K562 (cell line): ENCODE data around the gene SEC63. TPM values are rescaled to one million over a fixed set of nuclear protein-coding genes. Genes with fewer than 3 reads are reported as not detected.

ENCODE experiments used
- ATAC-seq: fragments of 200-7000 bp; cut with Tn5 transposase; 3 replicates; pipeline ENCODE4 v1.9.1; 2020; ENCODE audit warnings: moderate library complexity
- BruUV-seq: library from RNA; stranded (reverse); fragments of 400-500 nt; replicated peaks from 2 replicates; lab custom pipeline; 2021; lab: Mats Ljungman, UMichigan
- CTCF ChIA-PET: fragments of 300-600 bp; formaldehyde crosslinking; extraction: SDS; loops from one replicate; lab custom pipeline; 2021; ENCODE audit warnings: low intra/inter-chr PET ratio; lab: Yijun Ruan, JAX
- POLR2A ChIA-PET: fragments of 300-600, 350-650 bp; sonication (Branson Sonifier 250); formaldehyde crosslinking; extraction: SDS; loops from one replicate; lab custom pipeline; 2021; ENCODE audit warnings: antibody characterized with exemption, inconsistent platforms; lab: Yijun Ruan, JAX
- DNase-seq, 4 experiments: peaks; one replicate each; pipeline versions ENCODE4 v3.0.0 to v3.0.0-alpha.2; 2011 to 2018; ENCODE audit warnings: low spot score in 3 of 4, mixed read lengths in 3 of 4; ENCODE audit errors: extremely low read depth in 1 of 4
- FAIRE-seq: peaks from 2 replicates; lab custom pipeline; 2011; peaks lifted over from hg19 to GRCh38; lab: Jason Lieb, UNC
- H2AFZ ChIP-seq: 2 replicates; pipeline ENCODE4 v1.6.0; 2011; ENCODE audit warnings: low read depth, low read length, control low read depth, inconsistent platforms
- H3K27ac ChIP-seq: fragments of 200-600 bp; 3 replicates; pipeline ENCODE4 v1.8.0; 2011; ENCODE audit warnings: low read depth, mild to moderate bottlenecking, control low read depth, inconsistent platforms, low read length, moderate library complexity, mixed read lengths; ENCODE audit errors: extremely low read depth
- H3K27me3 ChIP-seq, 2 experiments: fragments of 300-600 bp in 1 of 2; 2 replicates in 1 of 2; 3 replicates in 1 of 2; pipeline versions ENCODE4 v1.6.0 to v1.8.0; 2011; ENCODE audit warnings: inconsistent platforms in 2 of 2, low read length in 2 of 2, mild to moderate bottlenecking in 1 of 2, mixed read lengths in 1 of 2, moderate library complexity in 1 of 2; ENCODE audit not compliant: control insufficient read depth in 2 of 2, insufficient read depth in 2 of 2
- H3K36me3 ChIP-seq: fragments of 300-600 bp; 3 replicates; pipeline ENCODE4 v1.8.0; 2011; ENCODE audit warnings: mild to moderate bottlenecking, low read length, inconsistent platforms; ENCODE audit not compliant: control insufficient read depth, insufficient read depth
- H3K4me1 ChIP-seq, 2 experiments: fragments of 200-600 bp in 1 of 2; replicated peaks in 1 of 2; 2 replicates in 1 of 2; 3 replicates in 1 of 2; pipeline versions ENCODE4 v1.5.1 to v1.8.0; 2011; ENCODE audit warnings: inconsistent platforms in 2 of 2, low read length in 2 of 2, mild to moderate bottlenecking in 1 of 2, mixed read lengths in 1 of 2, moderate library complexity in 1 of 2; ENCODE audit not compliant: control insufficient read depth in 2 of 2, insufficient read depth in 2 of 2
- H3K4me2 ChIP-seq: 2 replicates; pipeline ENCODE4 v1.6.1; 2011; ENCODE audit warnings: low read length, control low read depth, inconsistent platforms, mixed read lengths; ENCODE audit not compliant: insufficient read depth
- H3K4me3 ChIP-seq: fragments of 200-600 bp; sonication (generic), shearing (Covaris generic); 2 replicates; pipeline ENCODE4 v1.5.1; 2016; ENCODE audit warnings: control low read depth, inconsistent platforms
- H3K79me2 ChIP-seq: fragments of 200-600 bp; 3 replicates; pipeline ENCODE4 v1.8.0; 2011; ENCODE audit warnings: low read length, inconsistent platforms; ENCODE audit not compliant: control insufficient read depth, insufficient read depth
- H3K9ac ChIP-seq, 2 experiments: 2 replicates each; pipeline versions ENCODE4 v1.6.0 to v1.6.1; 2011; ENCODE audit warnings: low read depth in 2 of 2, low read length in 2 of 2, control low read depth in 1 of 2, inconsistent platforms in 1 of 2, mild to moderate bottlenecking in 1 of 2, mixed read lengths in 1 of 2; ENCODE audit not compliant: insufficient read depth in 1 of 2
- H3K9me1 ChIP-seq: one replicate; pipeline ENCODE4 v1.6.0; 2011; ENCODE audit warnings: inconsistent platforms, mild to moderate bottlenecking, low read length, moderate library complexity; ENCODE audit not compliant: control insufficient read depth, insufficient read depth
- H3K9me3 ChIP-seq: replicated peaks from 2 replicates; pipeline ENCODE4 v1.5.1; 2011; ENCODE audit warnings: low read depth, low read length, inconsistent platforms; ENCODE audit not compliant: control insufficient read depth, insufficient read depth
- H4K20me1 ChIP-seq: replicated peaks from 2 replicates; pipeline ENCODE4 v1.6.1; 2011; ENCODE audit warnings: low read length, inconsistent platforms, mixed read lengths; ENCODE audit not compliant: control insufficient read depth, insufficient read depth
- ARHGAP35 ChIP-seq: fragments of 450-650 bp; IDR thresholded peaks from 2 replicates; pipeline ENCODE4 v1.6.1; 2018; ENCODE audit not compliant: partially characterized antibody
- C11orf30 ChIP-seq: fragments of 450-650 bp; IDR thresholded peaks from 2 replicates; pipeline ENCODE4 v1.6.1; 2016; ENCODE audit warnings: low read depth, mild to moderate bottlenecking
- CTCFL ChIP-seq: IDR thresholded peaks from 2 replicates; pipeline ENCODE4 v1.6.1; 2011; ENCODE audit warnings: borderline replicate concordance, low read depth, mild to moderate bottlenecking, moderate library complexity, low read length; ENCODE audit not compliant: insufficient read depth, poor library complexity, severe bottlenecking
- IRF1 ChIP-seq: sonication (generic); formaldehyde crosslinking; IDR thresholded peaks from 2 replicates; pipeline ENCODE4 v1.8.0; 2022; ENCODE audit warnings: missing genetic modification reagents, mild to moderate bottlenecking, borderline replicate concordance
- KDM1A ChIP-seq, 2 experiments: fragments of 450-650 bp; IDR thresholded peaks; 2 replicates each; pipeline ENCODE4 v1.6.1; 2016; ENCODE audit warnings: mild to moderate bottlenecking in 2 of 2
- PHTF2 ChIP-seq: fragments of 250-450 bp; sonication (Bioruptor Pico); IDR thresholded peaks from 2 replicates; pipeline ENCODE4 v1.5.0; 2021; ENCODE audit warnings: mild to moderate bottlenecking
- RBM25 ChIP-seq: fragments of 200-400 bp; formaldehyde crosslinking; IDR thresholded peaks from 2 replicates; pipeline ENCODE4 v1.6.1; 2018; ENCODE audit warnings: low read length, low read depth, moderate library complexity; ENCODE audit not compliant: severe bottlenecking
- SAP30 ChIP-seq: fragments of 200-600 bp; sonication (generic); IDR thresholded peaks from 2 replicates; pipeline ENCODE4 v1.6.1; 2012; ENCODE audit warnings: borderline replicate concordance, low read depth, mild to moderate bottlenecking, moderate library complexity, low read length, control low read depth, inconsistent platforms; ENCODE audit not compliant: insufficient read depth, poor library complexity, severe bottlenecking
- TEAD1 ChIP-seq, 2 experiments: fragments of 450-650 bp in 1 of 2; sonication (generic) in 1 of 2; formaldehyde crosslinking; IDR thresholded peaks; 2 replicates each; pipeline versions ENCODE4 v1.4.0 to v1.8.0; 2020 to 2022; ENCODE audit warnings: mild to moderate bottlenecking in 2 of 2, missing genetic modification reagents in 1 of 2
- ZBTB5 ChIP-seq: fragments of 450-650 bp; IDR thresholded peaks from 2 replicates; pipeline ENCODE4 v1.6.1; 2017; ENCODE audit warnings: antibody characterized with exemption
- ZNF282 ChIP-seq: sonication (generic); formaldehyde crosslinking; IDR thresholded peaks from 2 replicates; pipeline ENCODE4 v1.8.1; 2023; ENCODE audit warnings: missing genetic modification reagents
- ZNF668 ChIP-seq: fragments of 250-450 bp; sonication (Bioruptor Pico); IDR thresholded peaks from 2 replicates; pipeline ENCODE4 v1.8.0; 2022; ENCODE audit warnings: mild to moderate bottlenecking, inconsistent platforms
- ZNF76 ChIP-seq: fragments of 250-450 bp; sonication (Bioruptor Pico); IDR thresholded peaks from 2 replicates; pipeline ENCODE4 v1.4.0; 2020; ENCODE audit warnings: mild to moderate bottlenecking, moderate library complexity, borderline replicate concordance
- ZNF766 ChIP-seq: fragments of 200-800 bp; sonication (Bioruptor generic); conservative IDR thresholded peaks from 2 replicates; pipeline ENCODE4 v1.6.1; 2016; ENCODE audit warnings: missing genetic modification characterization, missing compliant biosample characterization
- WGBS: fragments of 100-300 bp; shearing (Covaris generic); methylation state at CpG from one replicate; pipeline ENCODE4 v1.1.6; 2016; ENCODE audit warnings: low coverage, mixed read lengths; ENCODE audit not compliant: insufficient coverage; ENCODE audit errors: missing lambda C conversion rate; 5-methylcytosine and 5-hydroxymethylcytosine counted together
- in situ Hi-C: fragments of 300-500 bp; cut with MboI; formaldehyde crosslinking; loops from 4 replicates; pipeline ENCODE4 v1.15.0; 2018; ENCODE audit warnings: inconsistent platforms, mixed read lengths
- intact Hi-C: fragments of 100-400 bp; cut with micrococcal nuclease; formaldehyde crosslinking; loops from 2 replicates; pipeline ENCODE4 v1.14.2; 2022
- polyA plus RNA-seq, 8 experiments: library from polyadenylated mRNA; depleted of rRNA in 4 of 8; stranded (reverse) in 5 of 8; unstranded in 3 of 8; fragments of >200 nt; fragmentation: Nextera tagmentation in 2 of 8; fragmentation: Illumina TruSeq in 1 of 8; extraction: Ambion mirVana in 2 of 8; extraction: Trizol in 1 of 8; gene quantifications; 2 replicates each; pipeline versions ENCODE4 v1.2.1 to v1.2.3, GENCODE V29; 2011 to 2014; ENCODE audit warnings: inconsistent platforms in 1 of 8, missing spikeins in 1 of 8
- total RNA-seq, 7 experiments: library from RNA; depleted of rRNA in 6 of 7; stranded (reverse); fragments of >200 nt in 6 of 7; fragmentation: Illumina TruSeq in 2 of 7; extraction: Trizol in 2 of 7; gene quantifications; 2 replicates each; pipeline versions ENCODE4 v1.2.1 to v1.2.3, GENCODE V29; 2011 to 2021; ENCODE audit warnings: low replicate concordance in 1 of 7

Gene SEC63
- total and polyA plus RNA-seq, 9 of the 15 experiments (the other 6 are each of a cell fraction or from before 2014, with no cell fraction given), result 13.8 to 74.6 (median 28.4) TPM

DNA sequence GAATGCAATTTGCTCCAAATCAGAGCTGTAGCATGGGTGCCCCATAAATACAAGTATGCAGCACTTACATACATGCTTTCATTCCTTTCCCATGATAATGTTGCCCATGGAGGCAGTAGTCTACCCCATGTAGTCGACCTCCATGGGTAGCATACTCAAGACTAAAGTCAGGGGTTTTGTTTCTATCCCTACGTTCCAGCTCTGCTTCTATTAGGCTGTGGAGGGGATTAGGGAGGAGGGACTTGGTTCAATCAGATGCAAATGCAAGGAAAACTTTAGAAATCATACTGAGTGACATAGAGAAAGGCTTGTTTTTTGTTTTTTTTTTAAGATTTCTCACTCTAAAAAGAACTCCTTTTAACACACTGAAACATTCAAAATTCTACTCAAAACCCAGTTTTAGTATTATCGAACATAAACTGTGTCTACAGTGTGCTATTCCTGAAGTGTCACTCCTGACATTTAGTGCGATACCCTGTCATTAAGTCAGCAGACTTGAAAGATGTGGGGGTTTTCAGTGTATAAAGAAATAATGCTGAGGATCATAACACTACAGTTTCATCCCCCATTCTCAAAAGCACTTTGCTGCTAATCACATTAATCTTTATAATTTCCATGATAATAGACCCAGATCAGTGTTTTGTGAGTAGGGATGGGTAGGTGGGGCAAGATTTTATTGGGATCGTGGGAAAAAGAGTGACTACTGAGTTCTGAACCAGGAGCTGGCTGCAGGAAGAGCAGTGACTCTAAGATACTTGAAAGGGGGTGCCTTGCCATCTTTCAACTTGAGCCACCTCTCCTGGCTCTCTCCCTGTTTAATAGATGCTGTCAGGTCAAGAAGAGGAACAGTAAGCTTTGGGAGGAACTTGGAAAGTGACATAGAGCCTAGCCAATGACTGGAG lies 93.5 kb downstream of the SEC63 start:
- Histone ChIP-seq H3K4me3 (no peak overlapping the region), H3K4me2 (no peak overlapping the region), H3K27ac (no peak overlapping the region), H3K79me2 (no peaks in the 10 kb centered on the region), H3K9me1 (no peaks in the 10 kb centered on the region), H4K20me1 (peaks cover 4% of the 10 kb centered on the region; the same call in 1 of the 2 replicates), H3K36me3 (no peaks in the 10 kb centered on the region; the same call in 1 of the 3 replicates), H2AFZ (no peak overlapping the region), H3K9ac (no peak overlapping the region), H3K4me1 (no peaks in the 10 kb centered on the region), H3K27me3 (no peaks in the 10 kb centered on the region), H3K9me3 (no peaks in the 10 kb centered on the region)
- WGBS, result 9% methylated on average over 5 of the region's 5 CpGs
- no TSS peak for BruUV-seq
- DNase-seq (no peak), ATAC-seq (no peak), FAIRE-seq (no peak)
- in situ Hi-C loops (no loop called here), intact Hi-C loops (loop anchor here (5.0 kb wide), 1 partner anchor 187 kb away; no protein-coding TSS in a partner anchor)
- ChIA-PET CTCF (interaction anchor here (0.8 kb wide), 1 partner anchor 574 kb away, joined by 4 read pairs; no protein-coding TSS in a partner anchor), POLR2A (interaction anchor here (0.6 to 0.8 kb wide), 2 partner anchors 18 to 102 kb away, joined by 3 read pairs; no protein-coding TSS in a partner anchor)
- TF ChIP-seq KDM1A (IDR thresholded peaks at IDR 0.05), result no peak
- TF ChIP-seq ARHGAP35, result no peak
- no peak for TF ChIP-seq SAP30
- TF ChIP-seq RBM25, result no peak
- no peak for TF ChIP-seq ZNF766 (CRISPR knock-in tag)
- TF ChIP-seq ZNF76 (CRISPR knock-in tag), result no peak
- no peak for TF ChIP-seq ZNF282 (CRISPR knock-in tag)
- no peak for TF ChIP-seq TEAD1 (CRISPR knock-in tag; IDR thresholded peaks at IDR 0.05)
- no peak for TF ChIP-seq C11orf30
- TF ChIP-seq IRF1 (CRISPR knock-in tag), result no peak
- no peak for TF ChIP-seq CTCFL
- TF ChIP-seq PHTF2 (CRISPR knock-in tag), result no peak
- no peak for TF ChIP-seq ZNF668 (CRISPR knock-in tag)
- no peak for TF ChIP-seq ZBTB5
